K562 (cell line): Measurements from ENCODE around the gene ZFPM1. TPM values are rescaled to one million over a fixed set of nuclear protein-coding genes. Genes with fewer than 3 reads are reported as not detected.

Experiments
- ARID2 ChIP-seq: fragments of 450-650 bp; IDR thresholded peaks from 2 replicates; pipeline ENCODE4 v1.6.1; 2017; ENCODE audit warnings: antibody characterized with exemption, mild to moderate bottlenecking
- ARNT ChIP-seq, 2 experiments: fragments of 450-650 bp; IDR thresholded peaks; 2 replicates each; pipeline ENCODE4 v1.6.1; 2016; ENCODE audit warnings: mild to moderate bottlenecking in 1 of 2
- BACH1 ChIP-seq: fragments of 200-800 bp; sonication (Bioruptor generic); IDR thresholded peaks from 2 replicates; pipeline ENCODE4 v1.6.1; 2016; ENCODE audit warnings: missing genetic modification characterization, missing compliant biosample characterization
- BHLHE40 ChIP-seq: IDR thresholded peaks from 2 replicates; pipeline ENCODE4 v1.6.1; 2011; ENCODE audit warnings: low read length, improper control_type of control experiment
- GATAD2A ChIP-seq: fragments of 450-650 bp; IDR thresholded peaks from 2 replicates; pipeline ENCODE4 v1.6.1; 2017
- HDAC6 ChIP-seq: IDR thresholded peaks from 2 replicates; pipeline ENCODE4 v1.6.1; 2012; ENCODE audit warnings: low read depth, mild to moderate bottlenecking, control low read depth, inconsistent platforms, low read length, moderate library complexity
- HES1 ChIP-seq: fragments of 450-650 bp; IDR thresholded peaks from 2 replicates; pipeline ENCODE4 v1.6.1; 2016; ENCODE audit warnings: low read depth, mild to moderate bottlenecking, moderate library complexity
- KLF13 ChIP-seq: fragments of 450-650 bp; IDR thresholded peaks from 2 replicates; pipeline ENCODE4 v1.6.1; 2016; ENCODE audit warnings: missing genetic modification characterization, low read depth, mild to moderate bottlenecking, missing compliant biosample characterization, moderate library complexity, borderline replicate concordance
- LEF1 ChIP-seq: fragments of 450-650 bp; IDR thresholded peaks from 2 replicates; pipeline ENCODE4 v1.6.1; 2016; ENCODE audit warnings: mild to moderate bottlenecking
- NR2C2 ChIP-seq, 2 experiments: fragments of 200-800 bp in 1 of 2; sonication (Bioruptor generic) in 1 of 2; sonication (generic) in 1 of 2; formaldehyde crosslinking in 1 of 2; IDR thresholded peaks; 2 replicates each; pipeline versions ENCODE4 v1.6.1 to v1.8.0; 2016 to 2022; ENCODE audit warnings: mild to moderate bottlenecking in 1 of 2, missing compliant biosample characterization in 1 of 2, missing genetic modification characterization in 1 of 2, missing genetic modification reagents in 1 of 2
- POLR2B ChIP-seq: fragments of 450-650 bp; IDR thresholded peaks from 2 replicates; pipeline ENCODE4 v1.6.1; 2018; ENCODE audit warnings: low read depth; ENCODE audit not compliant: partially characterized antibody
- PYGO2 ChIP-seq: fragments of 450-650 bp; IDR thresholded peaks from 2 replicates; pipeline ENCODE4 v1.6.1; 2016; ENCODE audit warnings: mild to moderate bottlenecking, missing genetic modification characterization, moderate library complexity, missing compliant biosample characterization
- RBM14 ChIP-seq: fragments of 200-400 bp; formaldehyde crosslinking; IDR thresholded peaks from 2 replicates; pipeline ENCODE4 v1.6.1; 2018; ENCODE audit warnings: low read depth, mild to moderate bottlenecking, low read length, moderate library complexity, borderline replicate concordance; ENCODE audit not compliant: insufficient read depth
- SMARCB1 ChIP-seq: IDR thresholded peaks from 2 replicates; pipeline ENCODE4 v1.6.1; 2011; ENCODE audit warnings: improper control_type of control experiment, low read depth; ENCODE audit not compliant: insufficient read length
- SMARCC2 ChIP-seq: fragments of 450-650 bp; IDR thresholded peaks from 2 replicates; pipeline ENCODE4 v1.6.1; 2017; ENCODE audit warnings: antibody characterized with exemption, moderate library complexity, mild to moderate bottlenecking, low read depth
- TCF7L2 ChIP-seq: fragments of 150-350 bp; IDR thresholded peaks from 2 replicates; pipeline ENCODE4 v1.6.1; 2016; ENCODE audit warnings: low read depth, mild to moderate bottlenecking, low read length, moderate library complexity
- TCFL5 ChIP-seq: fragments of 250-450 bp; sonication (Bioruptor Pico); conservative IDR thresholded peaks from 2 replicates; pipeline ENCODE4 v1.6.1; 2021; ENCODE audit warnings: mild to moderate bottlenecking, moderate library complexity, matching md5 sums
- THAP12 ChIP-seq: fragments of 250-450 bp; sonication (Bioruptor Pico); IDR thresholded peaks from 2 replicates; pipeline ENCODE4 v1.9.0; 2021; ENCODE audit warnings: mild to moderate bottlenecking, inconsistent platforms
- U2AF1 ChIP-seq: fragments of 200-400 bp; formaldehyde crosslinking; optimal IDR thresholded peaks from 2 replicates; pipeline ENCODE3; 2017; ENCODE audit warnings: mild to moderate bottlenecking, low read depth, low read length, moderate library complexity
- VEZF1 ChIP-seq: fragments of 200-800 bp; sonication (Bioruptor generic); IDR thresholded peaks from 2 replicates; pipeline ENCODE4 v1.6.1; 2017; ENCODE audit warnings: missing genetic modification characterization, missing compliant biosample characterization
- ZBED1 ChIP-seq: IDR thresholded peaks from 2 replicates; pipeline ENCODE4 v1.6.1; 2014
- ZBTB43 ChIP-seq: sonication (generic); formaldehyde crosslinking; IDR thresholded peaks from 2 replicates; pipeline ENCODE4 v1.8.0; 2023; ENCODE audit warnings: mild to moderate bottlenecking, missing genetic modification reagents
- ZNF696 ChIP-seq: fragments of 250-450 bp; sonication (Bioruptor Pico); conservative IDR thresholded peaks from 2 replicates; pipeline ENCODE4 v1.4.0; 2020; ENCODE audit warnings: mild to moderate bottlenecking, moderate library complexity
- polyA plus RNA-seq, 8 experiments: library from polyadenylated mRNA; depleted of rRNA in 4 of 8; stranded (reverse) in 5 of 8; unstranded in 3 of 8; fragments of >200 nt; fragmentation: Nextera tagmentation in 2 of 8; fragmentation: Illumina TruSeq in 1 of 8; extraction: Ambion mirVana in 2 of 8; extraction: Trizol in 1 of 8; gene quantifications; 2 replicates each; pipeline versions ENCODE4 v1.2.1 to v1.2.3, GENCODE V29; 2011 to 2014; ENCODE audit warnings: inconsistent platforms in 1 of 8, missing spikeins in 1 of 8
- total RNA-seq, 7 experiments: library from RNA; depleted of rRNA in 6 of 7; stranded (reverse); fragments of >200 nt in 6 of 7; fragmentation: Illumina TruSeq in 2 of 7; extraction: Trizol in 2 of 7; gene quantifications; 2 replicates each; pipeline versions ENCODE4 v1.2.1 to v1.2.3, GENCODE V29; 2011 to 2021; ENCODE audit warnings: low replicate concordance in 1 of 7

Gene ZFPM1
- total and polyA plus RNA-seq, 9 of the 15 experiments (the other 6 are each of a cell fraction or from before 2014, with no cell fraction given): 0.03 to 35.9 (median 1.4) TPM

GRCh38 chr16:88461331-88462269, 8.5 kb downstream of the ZFPM1 start (continued):
- TF ChIP-seq VEZF1 (CRISPR knock-in tag): peak; percentile 65
- no peak for TF ChIP-seq SMARCC2
- no peak for TF ChIP-seq ZBTB43 (CRISPR knock-in tag)
- no peak for TF ChIP-seq POLR2B
- no peak for TF ChIP-seq TCF7L2
- no peak for TF ChIP-seq KLF13 (tag)
- no peak for TF ChIP-seq ZNF696 (CRISPR knock-in tag)
- TF ChIP-seq BHLHE40: peak; percentile 22
- peak; percentile 46; the same call in 1 of the 2 replicates for TF ChIP-seq THAP12 (CRISPR knock-in tag)
- TF ChIP-seq BACH1 (tag): no peak
- TF ChIP-seq LEF1: no peak
- TF ChIP-seq PYGO2 (tag): no peak
- no peak for TF ChIP-seq U2AF1
- no peak for TF ChIP-seq RBM14
- TF ChIP-seq HDAC6: no peak
- TF ChIP-seq NR2C2 (CRISPR knock-in tag; IDR thresholded peaks at IDR 0.05): no peak
- no peak for TF ChIP-seq NR2C2 (tag; IDR thresholded peaks at IDR 0.05)
- no peak for TF ChIP-seq SMARCB1
- 0 out of 2 replicates have a peak, but pooled peaks have one; percentile 69 for TF ChIP-seq GATAD2A
- no peak for TF ChIP-seq ARID2
- TF ChIP-seq HES1: no peak
- no peak for TF ChIP-seq ZBED1
- no peak for TF ChIP-seq TCFL5 (CRISPR knock-in tag)
- TF ChIP-seq ARNT (IDR thresholded peaks at IDR 0.05): no peak
